Activated T-helper 2 cell treated with anti-CD3 and anti-CD28 coated beads, Interferon-gamma antibody, Interleukin-2, Interleukin-4, amounts not matched to agents 10 μg/mL and 5 μg/mL and 100 μg/mL, durations not matched to agents 14 hours and 24 hours and 36 hours (primary cell): ENCODE measurements around the gene GLI2. TPM values are rescaled to one million over a fixed set of nuclear protein-coding genes. Genes with fewer than 3 reads are reported as not detected.

Experiments used
- DNase-seq: peaks from one replicate; pipeline ENCODE4 v3.0.0; 2021; ENCODE audit warnings: low spot score
- H3K27ac Mint-ChIP-seq: one replicate; pipeline ENCODE4 v1.8.0; 2021; ENCODE audit warnings: mixed read lengths
- H3K27me3 Mint-ChIP-seq: one replicate; pipeline ENCODE4 v1.8.0; 2021; ENCODE audit warnings: low read depth, mixed read lengths
- H3K36me3 Mint-ChIP-seq: one replicate; pipeline ENCODE4 v1.8.0; 2021; ENCODE audit warnings: low read depth, mixed read lengths
- H3K4me1 Mint-ChIP-seq: one replicate; pipeline ENCODE4 v1.8.0; 2021; ENCODE audit warnings: low read depth, mixed read lengths
- H3K4me3 Mint-ChIP-seq: one replicate; pipeline ENCODE4 v1.8.0; 2021; ENCODE audit warnings: low read depth, mild to moderate bottlenecking, moderate library complexity, mixed read lengths
- H3K9me3 Mint-ChIP-seq: one replicate; pipeline ENCODE4 v1.8.0; 2021; ENCODE audit warnings: mixed read lengths
- intact Hi-C: fragments of 100-400 bp; cut with micrococcal nuclease; formaldehyde crosslinking; loops from one replicate; pipeline ENCODE4 v1.15.1; 2023
- total RNA-seq: library from RNA; stranded (reverse); gene quantifications from 2 replicates; pipeline ENCODE4 v1.2.3, GENCODE V29; 2022

Gene GLI2
- total RNA-seq, 1 donor from 2014 or later: 0.07 TPM

- Mint-ChIP-seq H3K36me3 (no peaks in the 10 kb centered on the region), H3K27ac (no peak overlapping the region), H3K9me3 (no peaks in the 10 kb centered on the region), H3K4me1 (peaks cover 11% of the 10 kb centered on the region), H3K4me3 (no peak overlapping the region), H3K27me3 (peaks cover 54% of the 10 kb centered on the region)
- intact Hi-C loops: loop anchor here (2.0 to 5.0 kb wide), 2 partner anchors 40 to 388 kb away; partner anchors contain the start of gene INHBB
- no peak for DNase-seq
Observed at GRCh38 chr2:120734930-120735651, 577 bp upstream of the GLI2 start.

- peaks cover 65% of the 10 kb centered on the region for H3K27me3 Mint-ChIP-seq
- H3K36me3 Mint-ChIP-seq: no peaks in the 10 kb centered on the region
- no peak overlapping the region for H3K27ac Mint-ChIP-seq
- DNase-seq: no peak
- peaks cover 11% of the 10 kb centered on the region for H3K4me1 Mint-ChIP-seq
- intact Hi-C loops: loop anchor here (5.0 kb wide), 1 partner anchor 389 kb away; the partner anchor contains the start of gene INHBB
- H3K9me3 Mint-ChIP-seq: no peaks in the 10 kb centered on the region
- H3K4me3 Mint-ChIP-seq: no peak overlapping the region
Observed at GRCh38 chr2:120736202-120736623, 545 bp downstream of the GLI2 start.

- H3K27ac Mint-ChIP-seq: no peak overlapping the region
- H3K4me3 Mint-ChIP-seq: peak overlapping the region; percentile 13
- peaks cover 11% of the 10 kb centered on the region for H3K4me1 Mint-ChIP-seq
- peaks cover 66% of the 10 kb centered on the region for H3K27me3 Mint-ChIP-seq
- H3K36me3 Mint-ChIP-seq: no peaks in the 10 kb centered on the region
- intact Hi-C loops: loop anchor here (5.0 kb wide), 1 partner anchor 389 kb away; the partner anchor contains the start of gene INHBB
- H3K9me3 Mint-ChIP-seq: no peaks in the 10 kb centered on the region
- DNase-seq: peak; percentile 2
Observed at GRCh38 chr2:120736624-120737339, 1.1 kb downstream of the GLI2 start.

- H3K4me3 Mint-ChIP-seq: no peak overlapping the region
- peaks cover 9% of the 10 kb centered on the region for H3K4me1 Mint-ChIP-seq
- DNase-seq: peak; percentile 7
- no peaks in the 10 kb centered on the region for H3K9me3 Mint-ChIP-seq
- H3K36me3 Mint-ChIP-seq: no peaks in the 10 kb centered on the region
- intact Hi-C loops: loop anchor here (5.0 kb wide), 1 partner anchor 390 kb away; the partner anchor contains the start of gene INHBB
- H3K27ac Mint-ChIP-seq: no peak overlapping the region
- H3K27me3 Mint-ChIP-seq: peaks cover 72% of the 10 kb centered on the region
Observed at GRCh38 chr2:120737340-120738101, 1.9 kb downstream of the GLI2 start.

- H3K4me3 Mint-ChIP-seq: no peak overlapping the region
- H3K9me3 Mint-ChIP-seq: no peaks in the 10 kb centered on the region
- H3K36me3 Mint-ChIP-seq: no peaks in the 10 kb centered on the region
- intact Hi-C loops: loop anchor here (5.0 kb wide), 1 partner anchor 391 kb away; the partner anchor contains the start of gene INHBB
- DNase-seq: no peak
- no peak overlapping the region for H3K27ac Mint-ChIP-seq
- peaks cover 3% of the 10 kb centered on the region for H3K4me1 Mint-ChIP-seq
- peaks cover 73% of the 10 kb centered on the region for H3K27me3 Mint-ChIP-seq
Observed at GRCh38 chr2:120738117-120738516, 2.4 kb downstream of the GLI2 start.

- Mint-ChIP-seq H3K4me3 (no peak overlapping the region), H3K36me3 (no peaks in the 10 kb centered on the region), H3K27me3 (peaks cover 71% of the 10 kb centered on the region), H3K27ac (no peak overlapping the region), H3K4me1 (peaks cover 3% of the 10 kb centered on the region), H3K9me3 (no peaks in the 10 kb centered on the region)
- DNase-seq: peak; percentile 4
- intact Hi-C loops: loop anchor here (5.0 kb wide), 1 partner anchor 392 kb away; the partner anchor contains the start of gene INHBB
Observed at GRCh38 chr2:120738786-120739437, 3.2 kb downstream of the GLI2 start.

- Mint-ChIP-seq H3K27ac (no peak overlapping the region), H3K36me3 (no peaks in the 10 kb centered on the region), H3K9me3 (no peaks in the 10 kb centered on the region), H3K4me3 (no peak overlapping the region), H3K27me3 (peaks cover 72% of the 10 kb centered on the region), H3K4me1 (peaks cover 3% of the 10 kb centered on the region)
- intact Hi-C loops: loop anchor here (5.0 kb wide), 1 partner anchor 392 kb away; the partner anchor contains the start of gene INHBB
- no peak for DNase-seq
Observed at GRCh38 chr2:120739438-120740090, 3.9 kb downstream of the GLI2 start.

- intact Hi-C loops: no loop called here
- peaks cover 3% of the 10 kb centered on the region for H3K4me1 Mint-ChIP-seq
- H3K27me3 Mint-ChIP-seq: peaks cover 72% of the 10 kb centered on the region
- H3K27ac Mint-ChIP-seq: no peak overlapping the region
- no peak for DNase-seq
- H3K36me3 Mint-ChIP-seq: no peaks in the 10 kb centered on the region
- no peaks in the 10 kb centered on the region for H3K9me3 Mint-ChIP-seq
- H3K4me3 Mint-ChIP-seq: no peak overlapping the region
Observed at GRCh38 chr2:120740375-120740764, 4.7 kb downstream of the GLI2 start.

- Mint-ChIP-seq H3K4me3 (no peak overlapping the region), H3K4me1 (peaks cover 3% of the 10 kb centered on the region), H3K27me3 (peaks cover 72% of the 10 kb centered on the region), H3K9me3 (no peaks in the 10 kb centered on the region), H3K36me3 (no peaks in the 10 kb centered on the region), H3K27ac (no peak overlapping the region)
- intact Hi-C loops: no loop called here
- peak; percentile 4 for DNase-seq
Observed at GRCh38 chr2:120740765-120741524, 5.3 kb downstream of the GLI2 start.

GRCh38 chr2:120741571-120742561 is 6.2 kb downstream of the GLI2 start:
- H3K9me3 Mint-ChIP-seq: no peaks in the 10 kb centered on the region
- peaks cover 3% of the 10 kb centered on the region for H3K4me1 Mint-ChIP-seq
- peak; percentile 3 for DNase-seq
- no peak overlapping the region for H3K4me3 Mint-ChIP-seq
- no peaks in the 10 kb centered on the region for H3K36me3 Mint-ChIP-seq
- H3K27me3 Mint-ChIP-seq: peaks cover 69% of the 10 kb centered on the region
- intact Hi-C loops: no loop called here
- no peak overlapping the region for H3K27ac Mint-ChIP-seq
